Measurements from ENCODE around the gene RNF166.

DNA sequence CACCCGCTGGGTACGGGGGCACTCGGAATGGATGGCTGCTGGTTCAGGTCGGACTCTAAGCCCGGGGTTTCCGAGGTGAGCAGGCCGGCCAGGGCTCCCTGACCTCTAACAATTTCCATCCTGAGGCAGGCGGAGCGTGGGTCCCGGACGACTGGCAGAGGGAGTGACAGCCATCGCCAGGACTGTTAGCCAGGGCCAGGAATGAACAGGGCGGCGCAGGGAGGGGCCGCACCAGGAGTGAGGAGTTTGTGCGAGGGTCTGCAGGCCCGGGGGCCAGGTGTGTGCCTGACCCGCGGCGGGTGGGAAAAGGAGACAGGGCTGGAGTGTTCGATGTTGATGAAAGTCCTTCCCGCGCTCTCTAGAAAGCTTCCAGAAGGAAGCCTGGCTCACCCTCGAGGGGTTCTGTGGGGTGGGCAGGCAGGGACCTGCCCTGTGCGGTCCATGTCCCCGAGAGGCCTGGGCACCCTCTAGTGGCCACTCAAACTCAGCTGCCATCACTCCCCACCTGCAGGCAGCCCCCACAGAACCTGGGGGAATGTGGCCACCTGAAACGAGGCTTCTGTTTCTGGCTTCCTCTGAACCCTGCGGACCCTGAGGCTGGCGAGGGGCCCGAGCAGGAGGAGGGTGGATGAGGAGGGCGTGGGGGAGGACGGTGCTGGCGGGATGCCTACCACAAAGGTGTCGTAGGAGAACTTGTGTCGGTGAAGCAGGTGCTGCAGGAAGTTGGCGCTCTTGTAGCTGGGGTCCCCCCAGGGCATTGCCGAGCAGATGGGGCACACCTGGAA is 8.2 kb downstream of the RNF166 start:
- TF ChIP-seq, protein P1, sequence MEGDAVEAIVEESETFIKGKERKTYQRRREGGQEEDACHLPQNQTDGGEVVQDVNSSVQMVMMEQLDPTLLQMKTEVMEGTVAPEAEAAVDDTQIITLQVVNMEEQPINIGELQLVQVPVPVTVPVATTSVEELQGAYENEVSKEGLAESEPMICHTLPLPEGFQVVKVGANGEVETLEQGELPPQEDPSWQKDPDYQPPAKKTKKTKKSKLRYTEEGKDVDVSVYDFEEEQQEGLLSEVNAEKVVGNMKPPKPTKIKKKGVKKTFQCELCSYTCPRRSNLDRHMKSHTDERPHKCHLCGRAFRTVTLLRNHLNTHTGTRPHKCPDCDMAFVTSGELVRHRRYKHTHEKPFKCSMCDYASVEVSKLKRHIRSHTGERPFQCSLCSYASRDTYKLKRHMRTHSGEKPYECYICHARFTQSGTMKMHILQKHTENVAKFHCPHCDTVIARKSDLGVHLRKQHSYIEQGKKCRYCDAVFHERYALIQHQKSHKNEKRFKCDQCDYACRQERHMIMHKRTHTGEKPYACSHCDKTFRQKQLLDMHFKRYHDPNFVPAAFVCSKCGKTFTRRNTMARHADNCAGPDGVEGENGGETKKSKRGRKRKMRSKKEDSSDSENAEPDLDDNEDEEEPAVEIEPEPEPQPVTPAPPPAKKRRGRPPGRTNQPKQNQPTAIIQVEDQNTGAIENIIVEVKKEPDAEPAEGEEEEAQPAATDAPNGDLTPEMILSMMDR (IDR thresholded peaks at IDR 0.05; ENCODE audit: extremely low read depth in 1 of 2, insufficient read depth in 1 of 2, low read depth in 1 of 2, low read length in 2 of 2): peak; percentile 34 to 54
- TF ChIP-seq POLR2A (IDR thresholded peaks at IDR 0.05; ENCODE audit: low read depth, low read length) (no peak), EZH2 (IDR thresholded peaks at IDR 0.05; ENCODE audit: borderline replicate concordance, low read depth, low read length, severe bottlenecking) (no peak), FOS (IDR thresholded peaks at IDR 0.05; ENCODE audit: borderline replicate concordance, insufficient read depth, low read length) (no peak), MYC (IDR thresholded peaks at IDR 0.05; ENCODE audit: low read depth, low read length) (no peak), POLR2AphosphoS5 (IDR thresholded peaks at IDR 0.05; ENCODE audit: insufficient read depth, low read depth, low read length) (no peak), JUN (IDR thresholded peaks at IDR 0.05; ENCODE audit: borderline replicate concordance, insufficient read depth, insufficient read length, low read depth) (no peak)
- TF ChIP-seq, protein P2, sequence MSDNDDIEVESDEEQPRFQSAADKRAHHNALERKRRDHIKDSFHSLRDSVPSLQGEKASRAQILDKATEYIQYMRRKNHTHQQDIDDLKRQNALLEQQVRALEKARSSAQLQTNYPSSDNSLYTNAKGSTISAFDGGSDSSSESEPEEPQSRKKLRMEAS (IDR thresholded peaks at IDR 0.05; ENCODE audit: insufficient read depth, insufficient read length): no peak

Measured in endothelial cell of umbilical vein (primary cell).